Subcutaneous adipose tissue (tissue), 4 donors: ENCODE measurements around the gene IL1R2. TPM values are rescaled to one million over a fixed set of nuclear protein-coding genes. Genes with fewer than 3 reads are reported as not detected.

Experiments used
- CTCF ChIP-seq: fragments of 450-650 bp; IDR thresholded peaks from one replicate; pipeline ENCODE4 v1.5.1; 2016; ENCODE audit warnings: low read depth, mild to moderate bottlenecking, control low read depth, antibody characterized with exemption, moderate library complexity
- total RNA-seq, 4 donors: library from RNA; depleted of rRNA; stranded (reverse); fragments of >200 nt; gene quantifications; one replicate each; pipeline ENCODE4 v1.1.0, GENCODE V29; 2016

The IL1R2 gene
- total RNA-seq, 4 donors from 2014 or later, result 8.3 to 27.1 (median 17.2) TPM

GRCh38 chr2:102061286-102061699, 69.5 kb downstream of the IL1R2 start:
- TF ChIP-seq CTCF, result no peak

GRCh38 chr2:102061962-102062795, 70.4 kb downstream of the IL1R2 start:
- TF ChIP-seq CTCF, result no peak

- no peak for TF ChIP-seq CTCF
These were observed 71.0 kb downstream of the IL1R2 start for GRCh38 chr2:102062802-102063201.

GRCh38 chr2:102063487-102063911, 71.7 kb downstream of the IL1R2 start:
- TF ChIP-seq CTCF, result no peak

- no peak for TF ChIP-seq CTCF
These were observed 72.3 kb downstream of the IL1R2 start for GRCh38 chr2:102063941-102064678.

GRCh38 chr2:102064679-102065674, 73.2 kb downstream of the IL1R2 start:
- TF ChIP-seq CTCF, result no peak
